Left cardiac atrium (tissue), 4 donors: ENCODE measurements around the gene RBFA. TPM values are rescaled to one million over a fixed set of nuclear protein-coding genes. Genes with fewer than 3 reads are reported as not detected.
A peak's percentile ranks its signal among the peaks of the same experiment; 100 is the strongest.
"Not testable (repeated sequence)": the region's sequence is repeated elsewhere in the genome, so short reads cannot be mapped to it uniquely, and the experiment has no call there.

Experiments used
- ATAC-seq, 2 donors: fragments of 200-7000 bp; cut with Tn5 transposase; one replicate each; pipeline ENCODE4 v1.9.1; 2020; ENCODE audit warnings: mild to moderate bottlenecking in 2 of 2, moderate library complexity in 2 of 2
- DNase-seq: peaks from one replicate; pipeline ENCODE4 v3.0.0-alpha.2; 2020
- intact Hi-C, 2 donors: fragments of 100-400 bp; cut with DNase I; formaldehyde crosslinking; loops; one replicate each; pipeline versions ENCODE4 v1.14.1 to v1.15.1; 2022 to 2023
- long read RNA-seq: library from polyadenylated mRNA; unstranded; transcript quantifications from one replicate; pipeline ENCODE4 v2.0.0, GENCODE V29; 2021
- total RNA-seq, 2 donors: library from RNA; stranded (reverse); fragmentation: NEBNext Ultra II Directional; extraction: Animal tissue kit (Norgen Biotek cat#: 25700); gene quantifications; one replicate each; pipeline ENCODE4 v1.2.1, GENCODE V29; 2021
- donor health status: DM: no; HTN: yes; CAD: no.
- donor health status: DM: no; HTN: yes; CAD: no; lungs with severe emphysema.
- donor health status: DM: yes; HTN: yes; CAD: no.
- donor health status: Dilated cardiomyopathy.

RBFA gene
- 10 to 100 TPM; 14.3 to 16.1 TPM for total RNA-seq
- long read RNA-seq, transcript RBFA-202 (7 exons, 1,407 nt) = major isoform, 14 of 18 reads
- long read RNA-seq, partial matches to known transcripts = 0 of 18 reads
- long read RNA-seq, other reads (novel, unspliced or antisense) = 3 of 18 reads

GRCh38 chr18:80034068-80034851 is at the start of gene RBFA:
RBFA (plus strand) TSS chr18:80034434; CDS start chr18:80034496, 62 bp downstream.
- peak; percentile 100 for DNase-seq
- ATAC-seq = peak; percentile 94 to 95
- intact Hi-C loops = loop anchor here in 1 of 2 donors (10.0 kb wide), 1 partner anchor 49 kb away; the partner anchor contains the start of gene TXNL4A

DNA sequence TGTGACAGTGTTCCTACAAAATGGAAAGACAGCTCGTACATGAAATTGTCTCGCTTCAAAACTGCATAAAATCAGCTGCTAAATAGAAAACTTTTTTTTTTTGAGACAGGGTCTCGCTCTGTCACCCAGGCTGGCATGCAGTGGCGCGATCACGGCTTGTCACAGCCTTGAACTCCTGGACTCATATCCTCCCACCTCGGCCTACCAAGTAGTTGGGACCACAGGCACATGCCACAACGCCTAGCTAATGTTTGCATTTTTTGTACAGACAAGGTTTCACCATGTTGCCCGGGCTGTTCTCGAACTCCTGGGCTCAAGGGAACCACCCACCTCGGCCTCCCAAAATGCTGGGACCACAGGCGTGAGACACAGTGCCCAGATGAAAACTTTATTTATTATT is 49.1 kb upstream of the RBFA start:
- ATAC-seq = no peak
- intact Hi-C loops = loop anchor here in 1 of 2 donors (10.0 kb wide), 1 partner anchor 50 kb away; the partner anchor contains the start of gene RBFA

DNA sequence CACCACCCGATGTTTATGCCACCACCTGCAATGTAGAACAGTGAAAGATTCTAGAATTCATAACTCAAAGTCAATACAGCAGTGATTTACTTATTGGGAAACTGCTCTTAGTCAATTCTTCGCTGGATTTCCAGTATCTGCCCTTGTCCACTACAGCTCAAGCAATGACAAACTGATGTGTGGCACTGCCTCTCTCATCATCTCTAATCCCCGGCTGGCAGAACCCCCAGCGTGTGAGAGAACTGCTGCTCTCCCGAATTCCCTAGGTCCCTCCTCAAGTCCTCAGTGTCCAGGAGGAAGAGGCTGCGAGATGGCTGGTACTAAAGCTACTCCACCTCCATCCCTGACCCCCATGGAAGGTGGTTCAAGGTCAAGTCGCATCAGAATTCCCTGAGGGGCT is 47.5 kb upstream of the RBFA start:
- ATAC-seq (no peak), DNase-seq (no peak)
- intact Hi-C loops = loop anchor here in 1 of 2 donors (10.0 kb wide), 1 partner anchor 48 kb away; the partner anchor contains the start of gene RBFA

More for the DNA sequence above, 49.1 kb upstream of the RBFA start:
- no peak for DNase-seq

DNA sequence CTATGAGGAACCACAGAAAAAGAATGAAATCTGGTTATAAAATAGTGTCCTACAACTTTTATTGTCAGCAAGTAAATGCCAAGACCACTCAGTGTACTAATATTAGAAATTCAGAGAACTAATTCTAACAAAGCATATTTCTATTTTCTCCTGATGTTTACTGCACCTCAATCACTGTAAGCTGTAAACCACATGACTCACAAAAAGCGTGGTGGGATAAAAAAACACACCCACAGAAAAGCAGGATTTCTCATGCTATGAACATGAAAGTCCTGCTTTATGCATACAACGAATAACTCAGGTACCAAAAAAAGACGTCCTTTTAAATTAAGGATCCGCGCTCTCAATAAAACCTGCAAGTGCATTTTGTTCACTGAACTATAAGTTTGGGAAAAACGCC is 46.7 kb upstream of the RBFA start:
- ATAC-seq (no peak), DNase-seq (no peak)
- intact Hi-C loops = loop anchor here in 1 of 2 donors (10.0 kb wide), 1 partner anchor 47 kb away; the partner anchor contains the start of gene RBFA

DNA sequence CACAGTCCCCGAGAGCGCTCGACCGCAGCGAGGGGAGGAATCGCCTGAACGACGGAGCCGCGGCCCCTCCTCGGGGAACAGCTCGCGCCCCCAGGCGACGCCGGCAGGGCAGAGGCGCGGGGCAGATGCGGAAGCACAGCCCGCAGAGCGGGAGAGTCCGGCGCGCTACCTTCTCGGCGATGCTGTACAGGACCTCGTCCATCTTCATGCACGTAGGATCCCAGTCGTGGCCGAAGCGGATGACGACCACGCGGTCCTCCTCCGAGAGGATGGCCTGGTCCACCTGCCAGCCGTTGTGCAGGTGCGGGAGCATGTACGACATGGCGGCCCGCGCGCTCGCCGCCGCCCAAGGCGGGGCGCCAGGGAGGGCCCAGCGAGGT is 46.2 kb upstream of the RBFA start:
- ATAC-seq = peak; percentile 76 to 79
- peak; percentile 70 for DNase-seq
- intact Hi-C loops = loop anchor here in 1 of 2 donors (10.0 kb wide), 1 partner anchor 47 kb away; the partner anchor contains the start of gene RBFA

DNA sequence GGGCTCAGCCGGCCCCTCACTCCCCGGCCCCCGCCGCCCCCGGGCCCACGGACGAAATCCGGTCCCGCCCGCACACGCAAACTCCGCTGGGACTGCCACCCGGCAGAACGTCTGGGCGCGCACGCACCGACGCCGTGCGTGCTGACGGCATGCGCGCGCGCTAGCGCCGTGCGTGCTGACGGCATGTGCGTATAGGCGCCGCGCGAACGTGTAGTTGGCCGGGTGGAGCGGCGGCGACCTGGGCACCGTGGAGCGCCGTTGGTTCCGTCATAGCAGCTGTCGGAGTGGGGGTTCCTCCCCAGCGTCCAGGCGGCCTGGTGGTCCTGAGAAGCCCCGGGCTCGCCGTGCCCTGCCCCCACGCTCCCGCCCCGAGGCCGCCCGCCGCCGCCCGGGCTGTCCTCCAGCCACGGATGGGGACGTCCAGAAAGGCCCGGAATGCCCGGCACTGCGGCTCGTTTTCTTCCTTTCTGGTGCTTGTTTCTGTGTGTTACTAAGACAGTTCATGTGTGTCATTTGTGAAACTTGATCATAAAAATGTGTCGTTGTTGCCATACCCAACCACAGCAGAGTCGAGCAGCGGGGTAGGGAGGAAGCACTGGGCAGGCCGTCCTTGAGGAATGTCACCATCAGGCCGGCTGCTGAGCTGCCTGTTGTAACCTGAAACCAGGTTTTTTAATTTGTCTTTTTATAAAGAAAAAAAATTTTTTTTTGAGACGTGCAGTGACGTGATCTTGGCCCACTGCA is 45.6 kb upstream of the RBFA start, which contains the start of gene TXNL4A:
TXNL4A (minus strand) TSS at position 113 of the 744 bp plus-strand sequence. CDS start 171 bp downstream, outside the sequence.
- ATAC-seq = peak; percentile 99
- intact Hi-C loops = loop anchor here in 1 of 2 donors (10.0 kb wide), 1 partner anchor 46 kb away; the partner anchor contains the start of gene RBFA
- DNase-seq = peak; percentile 92

GRCh38 chr18:79989195-79989497 is 45.1 kb upstream of the RBFA start:
- DNase-seq = peak; percentile 48
- intact Hi-C loops = loop anchor here in 1 of 2 donors (10.0 kb wide), 1 partner anchor 46 kb away; the partner anchor contains the start of gene RBFA
- ATAC-seq = peak in 1 of 2 donors; percentile 3

DNA sequence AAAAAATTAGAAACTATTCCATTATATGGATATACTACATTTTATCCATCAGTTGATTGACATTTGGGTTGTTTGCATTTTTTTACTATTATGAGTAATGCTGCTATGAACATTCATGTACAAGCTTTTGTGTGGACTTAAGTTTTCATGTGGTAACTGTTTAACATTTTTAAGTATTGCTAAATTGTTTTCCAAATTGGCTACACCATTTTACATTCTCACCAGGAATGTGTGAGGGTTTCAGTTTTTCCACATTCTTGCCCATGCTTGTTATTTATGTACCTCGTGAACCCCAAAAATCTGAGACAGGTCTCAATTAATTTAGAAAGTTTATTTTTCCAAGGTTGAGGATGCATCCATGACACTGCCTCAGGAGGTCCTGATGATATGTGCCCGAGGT is 42.7 kb upstream of the RBFA start:
- no peak for ATAC-seq
- intact Hi-C loops = no loop called here
- DNase-seq = no peak

DNA sequence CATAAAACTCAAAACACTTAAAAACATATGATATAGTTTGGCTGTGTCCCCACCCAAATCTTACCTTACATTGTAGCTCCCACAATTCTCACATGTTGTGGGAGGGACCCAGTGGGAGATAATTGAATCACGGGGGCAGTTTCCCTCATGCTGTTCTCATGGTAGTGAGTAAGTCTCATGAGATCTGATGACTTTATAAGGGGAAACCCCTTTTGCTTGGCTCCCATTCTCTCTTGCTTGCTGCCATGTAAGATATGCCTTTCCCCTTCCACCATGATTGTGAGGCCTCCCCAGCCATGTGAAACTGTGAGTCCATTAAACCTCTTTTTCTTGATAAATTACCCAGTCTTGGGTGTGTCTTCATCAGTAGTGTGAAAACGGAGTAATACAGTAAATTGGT is 34.5 kb upstream of the RBFA start:
- ATAC-seq, intact Hi-C loops, DNase-seq: not testable (repeated sequence)

- ATAC-seq (no peak), DNase-seq (no peak)
Measured at GRCh38 chr18:80000877-80001276, 33.4 kb upstream of the RBFA start.

DNA sequence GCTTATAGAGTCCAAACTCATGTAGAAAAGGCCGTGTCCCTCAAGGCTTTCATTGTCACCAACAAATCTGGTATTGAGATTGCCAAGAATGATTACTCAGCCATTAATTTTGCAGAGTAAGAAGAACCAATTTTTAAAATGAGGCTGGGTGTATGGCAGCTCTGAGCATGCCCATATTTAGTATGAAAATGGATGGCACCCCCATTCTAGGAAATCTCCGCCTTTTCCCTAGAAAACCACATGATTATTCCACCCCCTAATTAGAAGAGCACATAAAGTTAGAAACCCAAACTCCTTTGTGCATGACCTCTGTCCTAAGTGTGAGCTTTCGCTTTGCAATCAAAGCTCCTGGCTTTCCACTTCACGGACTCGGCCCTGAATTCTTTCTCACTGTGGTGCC is 31.8 kb upstream of the RBFA start:
- DNase-seq = no peak
- ATAC-seq = no peak
- intact Hi-C loops = no loop called here

More at GRCh38 chr18:80000877-80001276, 33.4 kb upstream of the RBFA start:
- intact Hi-C loops = no loop called here

DNA sequence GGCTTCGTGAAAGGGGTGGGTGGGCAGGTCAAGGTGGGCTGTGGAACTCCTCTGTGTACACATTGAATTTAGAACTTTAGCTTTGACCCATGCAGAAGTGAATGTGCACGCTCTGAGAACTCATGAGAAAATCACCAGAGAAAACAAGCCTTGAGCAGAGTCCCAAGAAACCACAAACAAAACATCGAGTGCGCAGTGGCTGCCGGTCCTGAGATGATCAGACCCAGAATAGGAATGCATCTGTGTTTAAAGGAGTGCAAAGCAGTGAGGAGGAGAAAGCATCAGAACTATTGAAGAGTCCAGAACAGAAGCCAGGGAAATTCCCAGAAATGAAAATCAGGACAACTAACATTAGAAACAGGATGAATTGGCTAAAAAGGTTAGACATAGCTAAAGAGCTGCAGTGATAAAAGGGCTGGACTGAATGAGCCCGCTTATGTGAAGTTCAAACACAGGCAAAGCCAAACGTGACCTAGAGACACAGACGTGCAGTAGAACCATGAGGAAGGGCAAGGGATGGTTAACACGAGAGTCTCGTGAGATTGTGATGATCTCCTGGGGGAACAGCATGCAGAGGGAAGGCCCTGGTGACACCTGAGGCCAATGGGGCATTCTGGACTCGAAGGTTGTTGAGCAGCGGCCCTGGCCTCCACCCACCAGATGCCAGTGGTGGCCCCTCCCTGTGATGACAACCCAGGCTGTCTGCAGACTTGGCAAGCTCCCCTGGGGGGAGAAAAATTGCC is 29.5 kb upstream of the RBFA start:
- ATAC-seq (no peak), DNase-seq (no peak)
- intact Hi-C loops = no loop called here

GRCh38 chr18:80006724-80007123 is 27.5 kb upstream of the RBFA start:
- DNase-seq (no peak), ATAC-seq (no peak)
- intact Hi-C loops = no loop called here

DNA sequence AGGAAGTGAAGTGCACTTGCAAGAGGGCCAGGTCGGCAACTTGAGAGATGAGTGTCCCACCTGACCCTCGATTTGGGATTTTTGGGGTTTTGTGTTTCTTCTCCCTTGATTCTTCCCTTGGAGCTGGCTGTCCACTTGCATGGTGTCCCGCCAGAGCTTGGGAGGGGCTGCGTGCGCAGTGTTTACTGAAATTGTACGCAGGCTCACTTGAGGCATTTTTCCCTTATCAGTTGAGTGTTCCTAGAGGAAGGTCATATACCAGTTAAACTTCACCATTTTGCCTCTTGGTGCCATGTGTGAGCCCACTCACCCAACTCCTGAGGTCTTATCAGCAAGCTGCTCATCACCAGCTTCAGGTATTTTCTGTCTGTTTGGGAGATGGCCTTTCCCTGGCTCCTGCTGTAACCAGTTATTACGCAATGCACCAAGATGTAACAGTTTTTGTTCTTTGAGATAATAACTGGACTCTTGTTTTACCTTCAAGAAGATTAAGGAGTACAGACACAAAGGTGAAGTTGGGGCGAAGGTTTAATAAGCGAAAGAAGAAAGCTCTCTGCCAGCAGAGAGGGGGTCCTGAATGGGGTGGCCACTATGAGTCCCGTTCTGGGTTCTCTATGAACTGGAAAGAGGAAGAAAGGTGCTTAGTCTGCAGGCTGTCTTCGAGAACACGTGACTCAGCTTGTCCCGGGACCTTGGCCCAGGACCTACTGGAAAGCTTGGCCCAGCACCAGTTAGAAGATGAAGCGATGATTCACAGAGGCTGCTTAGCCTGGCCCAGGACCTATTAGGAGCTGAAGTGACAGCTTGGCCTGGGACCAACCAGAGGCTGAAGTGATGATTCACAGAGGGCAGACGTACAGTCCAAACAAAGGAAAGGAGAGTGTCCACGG is 24.3 kb upstream of the RBFA start:
- intact Hi-C loops = no loop called here
- DNase-seq (peak; percentile 83), ATAC-seq (peak; percentile 98 to 99)

GRCh38 chr18:80010551-80010906 is 23.7 kb upstream of the RBFA start:
- DNase-seq (no peak), ATAC-seq (peak in 1 of 2 donors; percentile 49)
- intact Hi-C loops = no loop called here

DNA sequence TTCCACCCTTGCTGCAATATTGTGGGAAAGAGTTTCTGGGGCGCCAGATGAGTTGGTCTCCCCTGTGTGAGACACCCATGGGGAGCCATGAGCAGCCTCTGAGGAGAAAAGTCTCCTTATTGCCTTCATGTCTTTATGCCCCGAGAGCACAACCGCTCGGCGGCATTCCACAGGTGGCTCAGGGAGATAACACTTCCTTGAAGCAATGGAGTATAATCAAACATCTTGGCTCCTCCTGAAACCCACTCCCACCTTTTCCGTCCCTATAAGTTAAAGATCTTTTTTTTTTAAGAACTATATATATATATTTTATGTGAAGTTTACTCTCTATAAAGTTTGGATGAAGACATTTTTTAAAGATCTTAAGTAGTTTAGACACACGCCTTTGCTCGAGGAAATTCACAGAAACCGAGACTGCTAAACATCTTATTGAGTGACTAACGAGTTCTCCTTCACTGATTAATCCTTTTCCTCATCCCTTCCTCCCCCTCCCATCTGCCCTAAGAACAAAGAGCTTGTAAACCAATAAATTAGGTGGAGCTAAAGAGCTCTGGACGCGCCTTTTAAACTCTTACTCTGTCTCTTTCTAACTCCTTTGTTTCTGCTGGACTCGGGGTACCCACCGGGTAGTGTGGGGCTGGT is 22.6 kb upstream of the RBFA start:
- DNase-seq = not testable (repeated sequence)

DNA sequence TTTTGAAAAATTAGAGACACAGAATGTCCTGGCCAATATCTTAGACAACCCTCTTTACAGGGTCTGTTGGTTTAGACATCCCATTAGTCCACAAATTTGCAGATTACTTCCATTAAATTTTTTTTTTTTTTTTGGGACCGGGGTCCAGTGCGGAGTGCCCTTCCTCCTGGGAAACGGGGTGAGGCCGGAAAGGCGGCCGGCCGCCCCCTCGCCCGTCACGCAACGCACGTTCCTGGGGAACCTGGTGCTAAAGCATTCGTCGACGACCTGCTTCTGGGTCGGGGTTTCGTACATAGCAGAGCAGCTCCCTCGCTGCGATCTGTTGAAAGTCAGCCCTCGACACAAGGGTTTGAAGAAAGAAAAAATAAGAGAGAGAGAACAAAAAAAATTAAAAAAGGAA is 21.5 kb upstream of the RBFA start:
- DNase-seq (no peak), ATAC-seq (no peak)
- intact Hi-C loops = no loop called here

More for the DNA sequence above, 22.6 kb upstream of the RBFA start:
- ATAC-seq, intact Hi-C loops: not testable (repeated sequence)
